Thyroid gland (tissue), 4 donors: ENCODE results near the gene C6orf120.

Source experiments
- POLR2A ChIP-seq, 2 donors: fragments of 450-650 bp; IDR thresholded peaks; one replicate each; pipeline ENCODE4 v1.6.1; 2017; ENCODE audit warnings: antibody characterized with exemption in 2 of 2, mild to moderate bottlenecking in 2 of 2, moderate library complexity in 1 of 2
- TF ChIP-seq, protein P1 (sequence below), 6 experiments: fragments of 200-600 bp in 3 of 6; fragments of 450-650 bp in 3 of 6; sonication (generic) in 3 of 6; IDR thresholded peaks; one replicate each; pipeline ENCODE4 v1.5.1; 2016 to 2019; ENCODE audit warnings: antibody characterized with exemption in 6 of 6, mild to moderate bottlenecking in 2 of 6, inconsistent platforms in 1 of 6, moderate library complexity in 1 of 6

DNA sequence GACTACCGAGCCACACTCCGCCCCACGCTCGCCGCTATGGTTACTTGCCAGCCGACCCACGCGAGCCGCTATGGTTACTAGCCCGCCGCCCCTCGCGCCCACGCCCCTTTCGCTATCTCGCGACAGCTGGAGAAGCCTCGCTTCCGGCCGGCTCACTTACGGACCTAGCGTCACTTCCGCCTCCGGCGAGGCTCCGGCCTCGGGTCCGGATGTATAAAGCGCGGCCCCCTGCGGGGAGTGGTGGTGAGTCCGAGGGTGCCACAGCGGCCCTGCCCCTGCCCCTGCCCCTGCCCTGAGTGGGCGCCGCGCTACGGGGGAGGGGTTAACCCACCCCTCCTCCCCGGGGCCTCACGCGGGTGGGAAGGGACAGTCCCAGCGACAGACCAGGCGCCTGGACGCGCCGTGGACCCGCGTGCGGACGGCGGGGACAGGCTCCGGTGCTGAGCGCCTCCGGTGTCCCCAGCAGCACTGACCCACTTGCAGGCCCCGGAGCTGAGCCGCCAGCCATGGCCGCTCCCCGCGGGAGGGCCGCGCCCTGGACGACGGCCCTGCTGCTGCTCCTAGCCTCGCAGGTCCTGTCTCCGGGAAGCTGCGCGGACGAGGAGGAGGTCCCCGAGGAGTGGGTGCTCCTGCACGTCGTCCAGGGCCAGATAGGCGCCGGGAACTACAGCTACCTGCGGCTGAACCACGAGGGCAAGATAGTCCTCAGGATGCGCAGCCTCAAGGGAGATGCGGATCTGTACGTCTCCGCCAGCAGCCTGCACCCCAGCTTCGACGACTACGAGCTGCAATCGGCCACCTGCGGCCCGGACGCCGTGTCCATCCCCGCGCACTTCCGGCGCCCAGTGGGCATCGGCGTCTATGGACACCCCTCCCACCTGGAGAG is at the start of gene C6orf120, which contains the start of gene WDR27:
- TF ChIP-seq, protein P1, sequence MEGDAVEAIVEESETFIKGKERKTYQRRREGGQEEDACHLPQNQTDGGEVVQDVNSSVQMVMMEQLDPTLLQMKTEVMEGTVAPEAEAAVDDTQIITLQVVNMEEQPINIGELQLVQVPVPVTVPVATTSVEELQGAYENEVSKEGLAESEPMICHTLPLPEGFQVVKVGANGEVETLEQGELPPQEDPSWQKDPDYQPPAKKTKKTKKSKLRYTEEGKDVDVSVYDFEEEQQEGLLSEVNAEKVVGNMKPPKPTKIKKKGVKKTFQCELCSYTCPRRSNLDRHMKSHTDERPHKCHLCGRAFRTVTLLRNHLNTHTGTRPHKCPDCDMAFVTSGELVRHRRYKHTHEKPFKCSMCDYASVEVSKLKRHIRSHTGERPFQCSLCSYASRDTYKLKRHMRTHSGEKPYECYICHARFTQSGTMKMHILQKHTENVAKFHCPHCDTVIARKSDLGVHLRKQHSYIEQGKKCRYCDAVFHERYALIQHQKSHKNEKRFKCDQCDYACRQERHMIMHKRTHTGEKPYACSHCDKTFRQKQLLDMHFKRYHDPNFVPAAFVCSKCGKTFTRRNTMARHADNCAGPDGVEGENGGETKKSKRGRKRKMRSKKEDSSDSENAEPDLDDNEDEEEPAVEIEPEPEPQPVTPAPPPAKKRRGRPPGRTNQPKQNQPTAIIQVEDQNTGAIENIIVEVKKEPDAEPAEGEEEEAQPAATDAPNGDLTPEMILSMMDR (IDR thresholded peaks at IDR 0.05), result peak in 1 of 6 experiments; percentile 12
- peak; percentile 65 to 93 for TF ChIP-seq POLR2A (IDR thresholded peaks at IDR 0.05)
